ENCODE data around the gene PTPRJ. TPM values are rescaled to one million over a fixed set of nuclear protein-coding genes. Genes with fewer than 3 reads are reported as not detected.

The PTPRJ gene
- total and polyA plus RNA-seq, 2 of the 13 experiments (the other 11 are each of a cell fraction or from before 2014, with no cell fraction given), result 1.0 to 1.2 TPM

DNA sequence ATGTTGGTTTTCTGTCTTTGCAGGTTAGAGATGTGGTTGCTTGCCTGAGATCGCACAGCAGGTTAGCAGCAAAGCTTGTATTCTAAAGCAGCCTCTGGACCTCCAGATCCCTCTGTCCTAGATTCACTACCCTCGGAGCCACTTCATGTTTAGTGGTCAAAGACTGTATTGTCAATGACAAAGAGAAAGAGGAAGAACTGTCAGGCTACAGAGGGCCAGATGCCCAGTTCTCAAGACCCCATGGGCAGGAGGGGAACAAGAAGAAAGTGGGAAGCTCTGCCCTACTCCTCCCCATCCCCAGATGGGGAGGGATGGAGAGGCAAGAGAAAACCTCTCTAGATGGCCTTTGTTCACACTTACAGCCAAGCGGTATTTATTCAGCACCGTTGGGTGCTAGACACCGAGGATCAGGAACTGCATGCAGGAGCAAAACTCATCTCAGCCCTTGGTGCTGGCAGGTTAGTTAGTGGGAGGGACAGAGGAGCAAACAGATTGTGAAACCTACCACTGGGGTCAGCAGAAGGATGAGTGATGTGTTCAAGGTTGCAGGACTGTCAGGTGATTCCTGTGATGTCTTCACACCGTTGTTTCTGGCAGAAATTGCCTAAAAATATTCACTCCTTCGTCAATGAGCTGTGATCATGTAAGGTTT lies 38.3 kb upstream of the PTPRJ start (continued):
- TF ChIP-seq NR2F1 (CRISPR knock-in tag; IDR thresholded peaks at IDR 0.05), result peak in 1 of 2 experiments; percentile 42; a peak in 1 of 4 replicates
- no peak for TF ChIP-seq ZNF615 (CRISPR knock-in tag; IDR thresholded peaks at IDR 0.05; ENCODE audit: borderline replicate concordance)
- no peak for TF ChIP-seq ZFP82 (CRISPR knock-in tag; IDR thresholded peaks at IDR 0.05; ENCODE audit: borderline replicate concordance)
- 0 out of 2 replicates have a peak, but pooled peaks have one; percentile 50 for TF ChIP-seq SALL2 (CRISPR knock-in tag; IDR thresholded peaks at IDR 0.05)
- no peak for TF ChIP-seq ZNF253 (CRISPR knock-in tag; IDR thresholded peaks at IDR 0.05; ENCODE audit: borderline replicate concordance)
- no peak for TF ChIP-seq ZNF83 (CRISPR knock-in tag; IDR thresholded peaks at IDR 0.05; ENCODE audit: borderline replicate concordance)
- peak; percentile 39; the same call in 1 of the 2 replicates for TF ChIP-seq MED1 (CRISPR knock-in tag; IDR thresholded peaks at IDR 0.05)
- no peak for TF ChIP-seq ZNF33A (CRISPR knock-in tag; IDR thresholded peaks at IDR 0.05; ENCODE audit: borderline replicate concordance)
- no peak for TF ChIP-seq ATRX (CRISPR knock-in tag; IDR thresholded peaks at IDR 0.05; ENCODE audit: borderline replicate concordance)
- no peak for TF ChIP-seq ZNF251 (CRISPR knock-in tag; IDR thresholded peaks at IDR 0.05)
- TF ChIP-seq ZNF263 (CRISPR knock-in tag; IDR thresholded peaks at IDR 0.05), result peak; percentile 32; the same call in 1 of the 2 replicates
- no peak for TF ChIP-seq KAT7 (CRISPR knock-in tag; IDR thresholded peaks at IDR 0.05; ENCODE audit: borderline replicate concordance)
- no peak for TF ChIP-seq ZNF501 (CRISPR knock-in tag; IDR thresholded peaks at IDR 0.05)
- TF ChIP-seq, protein P1, sequence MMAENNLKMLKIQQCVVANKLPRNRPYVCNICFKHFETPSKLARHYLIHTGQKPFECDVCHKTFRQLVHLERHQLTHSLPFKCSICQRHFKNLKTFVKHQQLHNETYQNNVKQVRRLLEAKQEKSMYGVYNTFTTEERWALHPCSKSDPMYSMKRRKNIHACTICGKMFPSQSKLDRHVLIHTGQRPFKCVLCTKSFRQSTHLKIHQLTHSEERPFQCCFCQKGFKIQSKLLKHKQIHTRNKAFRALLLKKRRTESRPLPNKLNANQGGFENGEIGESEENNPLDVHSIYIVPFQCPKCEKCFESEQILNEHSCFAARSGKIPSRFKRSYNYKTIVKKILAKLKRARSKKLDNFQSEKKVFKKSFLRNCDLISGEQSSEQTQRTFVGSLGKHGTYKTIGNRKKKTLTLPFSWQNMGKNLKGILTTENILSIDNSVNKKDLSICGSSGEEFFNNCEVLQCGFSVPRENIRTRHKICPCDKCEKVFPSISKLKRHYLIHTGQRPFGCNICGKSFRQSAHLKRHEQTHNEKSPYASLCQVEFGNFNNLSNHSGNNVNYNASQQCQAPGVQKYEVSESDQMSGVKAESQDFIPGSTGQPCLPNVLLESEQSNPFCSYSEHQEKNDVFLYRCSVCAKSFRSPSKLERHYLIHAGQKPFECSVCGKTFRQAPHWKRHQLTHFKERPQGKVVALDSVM (CRISPR knock-in tag; IDR thresholded peaks at IDR 0.05), result 0 out of 2 replicates have a peak, but pooled peaks have one; percentile 15
- TF ChIP-seq ZNF121 (CRISPR knock-in tag; IDR thresholded peaks at IDR 0.05), result no peak; the same call in 1 of the 2 replicates
- no peak for TF ChIP-seq ZFAT (CRISPR knock-in tag; conservative IDR thresholded peaks at IDR 0.05)
- no peak for TF ChIP-seq HNRNPH1 (optimal IDR thresholded peaks at IDR 0.05; ENCODE audit: low read depth, low read length)
- no peak for TF ChIP-seq ZNF468 (CRISPR knock-in tag; IDR thresholded peaks at IDR 0.05)
- TF ChIP-seq RNF2 (conservative IDR thresholded peaks at IDR 0.05; ENCODE audit: low read depth), result no peak
- no peak for TF ChIP-seq ZNF282 (IDR thresholded peaks at IDR 0.05; ENCODE audit: partially characterized antibody)
- TF ChIP-seq ZBTB10 (CRISPR knock-in tag; IDR thresholded peaks at IDR 0.05; ENCODE audit: borderline replicate concordance), result no peak
- TF ChIP-seq ZNF552 (CRISPR knock-in tag; IDR thresholded peaks at IDR 0.05; ENCODE audit: borderline replicate concordance), result no peak
- no peak for TF ChIP-seq FOXA1 (IDR thresholded peaks at IDR 0.05)
- peak; percentile 42; the same call in 1 of the 2 replicates for TF ChIP-seq FOXA1 (CRISPR knock-in tag; IDR thresholded peaks at IDR 0.05)
- TF ChIP-seq ZNF292 (CRISPR knock-in tag; IDR thresholded peaks at IDR 0.05; ENCODE audit: borderline replicate concordance, low read depth), result peak; percentile 84; the same call in 1 of the 2 replicates
- no peak for TF ChIP-seq ZNF530 (CRISPR knock-in tag; IDR thresholded peaks at IDR 0.05; ENCODE audit: low read depth)
